K562 (cell line): ENCODE data around the gene POLK. TPM values are rescaled to one million over a fixed set of nuclear protein-coding genes. Genes with fewer than 3 reads are reported as not detected.

Source experiments
- ATAC-seq: fragments of 200-7000 bp; cut with Tn5 transposase; 3 replicates; pipeline ENCODE4 v1.9.1; 2020; ENCODE audit warnings: moderate library complexity
- BruUV-seq: library from RNA; stranded (reverse); fragments of 400-500 nt; replicated peaks from 2 replicates; lab custom pipeline; 2021; lab: Mats Ljungman, UMichigan
- CTCF ChIA-PET: fragments of 300-600 bp; formaldehyde crosslinking; extraction: SDS; loops from one replicate; lab custom pipeline; 2021; ENCODE audit warnings: low intra/inter-chr PET ratio; lab: Yijun Ruan, JAX
- POLR2A ChIA-PET: fragments of 300-600, 350-650 bp; sonication (Branson Sonifier 250); formaldehyde crosslinking; extraction: SDS; loops from one replicate; lab custom pipeline; 2021; ENCODE audit warnings: antibody characterized with exemption, inconsistent platforms; lab: Yijun Ruan, JAX
- DNase-seq, 4 experiments: peaks; one replicate each; pipeline versions ENCODE4 v3.0.0 to v3.0.0-alpha.2; 2011 to 2018; ENCODE audit warnings: low spot score in 3 of 4, mixed read lengths in 3 of 4; ENCODE audit errors: extremely low read depth in 1 of 4
- FAIRE-seq: peaks from 2 replicates; lab custom pipeline; 2011; peaks lifted over from hg19 to GRCh38; lab: Jason Lieb, UNC
- H2AFZ ChIP-seq: 2 replicates; pipeline ENCODE4 v1.6.0; 2011; ENCODE audit warnings: low read depth, low read length, control low read depth, inconsistent platforms
- H3K27ac ChIP-seq: fragments of 200-600 bp; 3 replicates; pipeline ENCODE4 v1.8.0; 2011; ENCODE audit warnings: low read depth, mild to moderate bottlenecking, control low read depth, inconsistent platforms, low read length, moderate library complexity, mixed read lengths; ENCODE audit errors: extremely low read depth
- H3K27me3 ChIP-seq, 2 experiments: fragments of 300-600 bp in 1 of 2; 2 replicates in 1 of 2; 3 replicates in 1 of 2; pipeline versions ENCODE4 v1.6.0 to v1.8.0; 2011; ENCODE audit warnings: inconsistent platforms in 2 of 2, low read length in 2 of 2, mild to moderate bottlenecking in 1 of 2, mixed read lengths in 1 of 2, moderate library complexity in 1 of 2; ENCODE audit not compliant: control insufficient read depth in 2 of 2, insufficient read depth in 2 of 2
- H3K36me3 ChIP-seq: fragments of 300-600 bp; 3 replicates; pipeline ENCODE4 v1.8.0; 2011; ENCODE audit warnings: mild to moderate bottlenecking, low read length, inconsistent platforms; ENCODE audit not compliant: control insufficient read depth, insufficient read depth
- H3K4me1 ChIP-seq, 2 experiments: fragments of 200-600 bp in 1 of 2; replicated peaks in 1 of 2; 2 replicates in 1 of 2; 3 replicates in 1 of 2; pipeline versions ENCODE4 v1.5.1 to v1.8.0; 2011; ENCODE audit warnings: inconsistent platforms in 2 of 2, low read length in 2 of 2, mild to moderate bottlenecking in 1 of 2, mixed read lengths in 1 of 2, moderate library complexity in 1 of 2; ENCODE audit not compliant: control insufficient read depth in 2 of 2, insufficient read depth in 2 of 2
- H3K4me2 ChIP-seq: 2 replicates; pipeline ENCODE4 v1.6.1; 2011; ENCODE audit warnings: low read length, control low read depth, inconsistent platforms, mixed read lengths; ENCODE audit not compliant: insufficient read depth
- H3K4me3 ChIP-seq: fragments of 200-600 bp; sonication (generic), shearing (Covaris generic); 2 replicates; pipeline ENCODE4 v1.5.1; 2016; ENCODE audit warnings: control low read depth, inconsistent platforms
- H3K79me2 ChIP-seq: fragments of 200-600 bp; 3 replicates; pipeline ENCODE4 v1.8.0; 2011; ENCODE audit warnings: low read length, inconsistent platforms; ENCODE audit not compliant: control insufficient read depth, insufficient read depth
- H3K9ac ChIP-seq, 2 experiments: 2 replicates each; pipeline versions ENCODE4 v1.6.0 to v1.6.1; 2011; ENCODE audit warnings: low read depth in 2 of 2, low read length in 2 of 2, control low read depth in 1 of 2, inconsistent platforms in 1 of 2, mild to moderate bottlenecking in 1 of 2, mixed read lengths in 1 of 2; ENCODE audit not compliant: insufficient read depth in 1 of 2
- H3K9me1 ChIP-seq: one replicate; pipeline ENCODE4 v1.6.0; 2011; ENCODE audit warnings: inconsistent platforms, mild to moderate bottlenecking, low read length, moderate library complexity; ENCODE audit not compliant: control insufficient read depth, insufficient read depth
- H3K9me3 ChIP-seq: replicated peaks from 2 replicates; pipeline ENCODE4 v1.5.1; 2011; ENCODE audit warnings: low read depth, low read length, inconsistent platforms; ENCODE audit not compliant: control insufficient read depth, insufficient read depth
- H4K20me1 ChIP-seq: replicated peaks from 2 replicates; pipeline ENCODE4 v1.6.1; 2011; ENCODE audit warnings: low read length, inconsistent platforms, mixed read lengths; ENCODE audit not compliant: control insufficient read depth, insufficient read depth
- DDX20 ChIP-seq: fragments of 450-650 bp; IDR thresholded peaks from 2 replicates; pipeline ENCODE4 v1.6.1; 2016; ENCODE audit warnings: missing genetic modification characterization, low read depth, mild to moderate bottlenecking, missing compliant biosample characterization, moderate library complexity
- HEY1 ChIP-seq: fragments of 250-450 bp; sonication (Bioruptor Pico); IDR thresholded peaks from 2 replicates; pipeline ENCODE4 v1.5.0; 2020; ENCODE audit warnings: mild to moderate bottlenecking, moderate library complexity, borderline replicate concordance
- HLTF ChIP-seq: fragments of 450-650 bp; IDR thresholded peaks from 2 replicates; pipeline ENCODE4 v1.6.1; 2016
- HOMEZ ChIP-seq: fragments of 250-450 bp; sonication (Bioruptor Pico); IDR thresholded peaks from 2 replicates; pipeline ENCODE4 v1.4.0; 2020; ENCODE audit warnings: mild to moderate bottlenecking, moderate library complexity
- NFATC3 ChIP-seq: fragments of 450-650 bp; IDR thresholded peaks from 2 replicates; pipeline ENCODE4 v1.6.1; 2017; ENCODE audit warnings: mild to moderate bottlenecking
- PATZ1 ChIP-seq: fragments of 250-450 bp; sonication (Bioruptor Pico); IDR thresholded peaks from 2 replicates; pipeline ENCODE4 v1.5.0; 2020; ENCODE audit warnings: mild to moderate bottlenecking, borderline replicate concordance
- PHF21A ChIP-seq: fragments of 450-650 bp; IDR thresholded peaks from 2 replicates; pipeline ENCODE4 v1.6.1; 2017; ENCODE audit warnings: low read depth, borderline replicate concordance
- POLR3A ChIP-seq: IDR thresholded peaks from 2 replicates; pipeline ENCODE4 v1.6.1; 2011; ENCODE audit warnings: borderline replicate concordance, mild to moderate bottlenecking, moderate library complexity; ENCODE audit not compliant: insufficient read length, insufficient read depth; ENCODE audit errors: extremely low read depth
- THRB ChIP-seq: fragments of 450-650 bp; formaldehyde crosslinking; conservative IDR thresholded peaks from 2 replicates; pipeline ENCODE4 v1.4.0; 2022; ENCODE audit warnings: mild to moderate bottlenecking, missing genetic modification characterization
- ZNF263 ChIP-seq: sonication (generic); formaldehyde crosslinking; IDR thresholded peaks from 2 replicates; pipeline ENCODE4 v1.8.0; 2022; ENCODE audit warnings: mild to moderate bottlenecking, missing genetic modification reagents, borderline replicate concordance
- WGBS: fragments of 100-300 bp; shearing (Covaris generic); methylation state at CpG from one replicate; pipeline ENCODE4 v1.1.6; 2016; ENCODE audit warnings: low coverage, mixed read lengths; ENCODE audit not compliant: insufficient coverage; ENCODE audit errors: missing lambda C conversion rate; 5-methylcytosine and 5-hydroxymethylcytosine counted together
- in situ Hi-C: fragments of 300-500 bp; cut with MboI; formaldehyde crosslinking; loops from 4 replicates; pipeline ENCODE4 v1.15.0; 2018; ENCODE audit warnings: inconsistent platforms, mixed read lengths
- intact Hi-C: fragments of 100-400 bp; cut with micrococcal nuclease; formaldehyde crosslinking; loops from 2 replicates; pipeline ENCODE4 v1.14.2; 2022
- polyA plus RNA-seq, 8 experiments: library from polyadenylated mRNA; depleted of rRNA in 4 of 8; stranded (reverse) in 5 of 8; unstranded in 3 of 8; fragments of >200 nt; fragmentation: Nextera tagmentation in 2 of 8; fragmentation: Illumina TruSeq in 1 of 8; extraction: Ambion mirVana in 2 of 8; extraction: Trizol in 1 of 8; gene quantifications; 2 replicates each; pipeline versions ENCODE4 v1.2.1 to v1.2.3, GENCODE V29; 2011 to 2014; ENCODE audit warnings: inconsistent platforms in 1 of 8, missing spikeins in 1 of 8
- total RNA-seq, 7 experiments: library from RNA; depleted of rRNA in 6 of 7; stranded (reverse); fragments of >200 nt in 6 of 7; fragmentation: Illumina TruSeq in 2 of 7; extraction: Trizol in 2 of 7; gene quantifications; 2 replicates each; pipeline versions ENCODE4 v1.2.1 to v1.2.3, GENCODE V29; 2011 to 2021; ENCODE audit warnings: low replicate concordance in 1 of 7
- TF ChIP-seq, protein P1 (sequence below), 2 experiments: IDR thresholded peaks; 2 replicates each; pipeline ENCODE4 v1.6.1; 2012; ENCODE audit warnings: improper control_type of control experiment in 2 of 2, low read depth in 2 of 2, low read length in 2 of 2, borderline replicate concordance in 1 of 2
- TF ChIP-seq, protein P2 (sequence below): conservative IDR thresholded peaks from 2 replicates; pipeline ENCODE4 v1.6.1; 2011; ENCODE audit warnings: low read depth, mild to moderate bottlenecking, low read length; ENCODE audit not compliant: control insufficient read depth

The POLK gene
- total and polyA plus RNA-seq, 9 of the 15 experiments (the other 6 are each of a cell fraction or from before 2014, with no cell fraction given) = 6.1 to 31.6 (median 16.5) TPM

DNA sequence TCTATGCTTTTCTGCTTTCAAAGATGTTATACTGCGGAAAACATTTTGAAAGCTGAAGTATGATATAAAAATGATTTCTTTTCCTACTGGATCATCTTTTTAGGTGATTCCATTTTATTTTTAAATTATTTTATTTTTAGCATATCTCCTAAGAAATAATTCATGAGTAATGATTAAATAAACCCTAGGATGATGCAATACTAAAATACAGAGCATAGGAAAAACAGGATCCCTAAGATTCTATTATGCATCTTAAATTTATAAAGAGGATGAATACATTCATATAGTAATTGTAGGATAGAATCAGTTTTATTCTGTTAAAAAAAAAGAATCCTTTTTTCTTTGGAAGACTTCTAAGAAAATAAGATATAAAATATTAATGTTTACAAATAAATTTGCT is 10.9 kb downstream of the POLK start (continued):
- TF ChIP-seq POLR3A = no peak

GRCh38 chr5:75523275-75523674 is 11.6 kb downstream of the POLK start:
- H2AFZ ChIP-seq = no peak overlapping the region
- no peak overlapping the region for H3K4me3 ChIP-seq
- no peak overlapping the region for H3K27ac ChIP-seq
- no peaks in the 10 kb centered on the region for H3K9me1 ChIP-seq
- DNase-seq (no peak), ATAC-seq (no peak), FAIRE-seq (no peak)
- BruUV-seq = no TSS peak
- ChIA-PET POLR2A (no interaction called here), CTCF (no interaction called here)
- no peaks in the 10 kb centered on the region for H3K27me3 ChIP-seq
- 100% methylated on average over 1 of the region's 1 CpG for WGBS
- no peaks in the 10 kb centered on the region for H4K20me1 ChIP-seq
- H3K36me3 ChIP-seq = peaks cover 9% of the 10 kb centered on the region; the same call in 2 of the 3 replicates
- in situ Hi-C loops = no loop called here
- intact Hi-C loops = no loop called here
- H3K4me1 ChIP-seq = no peaks in the 10 kb centered on the region
- peaks cover 14% of the 10 kb centered on the region for H3K9me3 ChIP-seq
- H3K79me2 ChIP-seq = peaks cover 90% of the 10 kb centered on the region
- H3K9ac ChIP-seq = no peak overlapping the region
- no peak overlapping the region for H3K4me2 ChIP-seq
- TF ChIP-seq, protein P1, sequence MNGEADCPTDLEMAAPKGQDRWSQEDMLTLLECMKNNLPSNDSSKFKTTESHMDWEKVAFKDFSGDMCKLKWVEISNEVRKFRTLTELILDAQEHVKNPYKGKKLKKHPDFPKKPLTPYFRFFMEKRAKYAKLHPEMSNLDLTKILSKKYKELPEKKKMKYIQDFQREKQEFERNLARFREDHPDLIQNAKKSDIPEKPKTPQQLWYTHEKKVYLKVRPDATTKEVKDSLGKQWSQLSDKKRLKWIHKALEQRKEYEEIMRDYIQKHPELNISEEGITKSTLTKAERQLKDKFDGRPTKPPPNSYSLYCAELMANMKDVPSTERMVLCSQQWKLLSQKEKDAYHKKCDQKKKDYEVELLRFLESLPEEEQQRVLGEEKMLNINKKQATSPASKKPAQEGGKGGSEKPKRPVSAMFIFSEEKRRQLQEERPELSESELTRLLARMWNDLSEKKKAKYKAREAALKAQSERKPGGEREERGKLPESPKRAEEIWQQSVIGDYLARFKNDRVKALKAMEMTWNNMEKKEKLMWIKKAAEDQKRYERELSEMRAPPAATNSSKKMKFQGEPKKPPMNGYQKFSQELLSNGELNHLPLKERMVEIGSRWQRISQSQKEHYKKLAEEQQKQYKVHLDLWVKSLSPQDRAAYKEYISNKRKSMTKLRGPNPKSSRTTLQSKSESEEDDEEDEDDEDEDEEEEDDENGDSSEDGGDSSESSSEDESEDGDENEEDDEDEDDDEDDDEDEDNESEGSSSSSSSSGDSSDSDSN (IDR thresholded peaks at IDR 0.05; ENCODE audit: borderline replicate concordance in 1 of 2, low read depth in 2 of 2, low read length in 2 of 2) = no peak
- TF ChIP-seq DDX20 (no peak), HOMEZ (CRISPR knock-in tag) (no peak), HEY1 (no peak), ZNF263 (no peak), THRB (CRISPR knock-in tag) (no peak), NFATC3 (no peak), PHF21A (no peak), PATZ1 (CRISPR knock-in tag) (no peak), HLTF (no peak)
- TF ChIP-seq, protein P2, sequence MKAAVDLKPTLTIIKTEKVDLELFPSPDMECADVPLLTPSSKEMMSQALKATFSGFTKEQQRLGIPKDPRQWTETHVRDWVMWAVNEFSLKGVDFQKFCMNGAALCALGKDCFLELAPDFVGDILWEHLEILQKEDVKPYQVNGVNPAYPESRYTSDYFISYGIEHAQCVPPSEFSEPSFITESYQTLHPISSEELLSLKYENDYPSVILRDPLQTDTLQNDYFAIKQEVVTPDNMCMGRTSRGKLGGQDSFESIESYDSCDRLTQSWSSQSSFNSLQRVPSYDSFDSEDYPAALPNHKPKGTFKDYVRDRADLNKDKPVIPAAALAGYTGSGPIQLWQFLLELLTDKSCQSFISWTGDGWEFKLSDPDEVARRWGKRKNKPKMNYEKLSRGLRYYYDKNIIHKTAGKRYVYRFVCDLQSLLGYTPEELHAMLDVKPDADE = no peak
